Esophagus muscularis mucosa (tissue), 4 donors: ENCODE measurements around the gene STK39. TPM values are rescaled to one million over a fixed set of nuclear protein-coding genes. Genes with fewer than 3 reads are reported as not detected.

ENCODE experiments used
- DNase-seq: peaks from one replicate; pipeline ENCODE4 v3.0.0-alpha.2; 2017; ENCODE audit errors: extremely low spot score
- H3K27ac ChIP-seq, 4 donors: fragments of 200-600 bp; sonication (generic); replicated peaks in 1 of 4; 1 replicate in 3 of 4; 2 replicates in 1 of 4; pipeline ENCODE4 v1.5.1; 2016 to 2019; ENCODE audit warnings: mild to moderate bottlenecking in 1 of 4
- H3K27me3 ChIP-seq, 4 donors: fragments of 200-600 bp; sonication (generic); one replicate each; pipeline versions ENCODE4 v1.5.1 to v1.6.0; 2016 to 2019
- H3K36me3 ChIP-seq, 4 donors: fragments of 200-600 bp; sonication (generic); one replicate each; pipeline ENCODE4 v1.5.1; 2016 to 2019
- H3K4me1 ChIP-seq, 4 donors: fragments of 200-600 bp; sonication (generic); one replicate each; pipeline ENCODE4 v1.5.1; 2016 to 2019
- H3K4me3 ChIP-seq, 4 donors: fragments of 200-600 bp; sonication (generic); 1 replicate in 2 of 4; 2 replicates in 2 of 4; pipeline ENCODE4 v1.5.1; 2016 to 2019; ENCODE audit warnings: mild to moderate bottlenecking in 4 of 4, moderate library complexity in 1 of 4
- H3K9me3 ChIP-seq, 4 donors: fragments of 200-600 bp; sonication (generic); 1 replicate in 3 of 4; 2 replicates in 1 of 4; pipeline ENCODE4 v1.5.1; 2016 to 2019
- CTCF ChIP-seq, 3 experiments: fragments of 200-600 bp in 2 of 3; fragments of 450-650 bp in 1 of 3; sonication (generic) in 2 of 3; IDR thresholded peaks; one replicate each; pipeline ENCODE4 v1.5.1; 2017 to 2019; ENCODE audit warnings: antibody characterized with exemption in 3 of 3, mild to moderate bottlenecking in 2 of 3, moderate library complexity in 1 of 3
- EP300 ChIP-seq: sonication (generic); formaldehyde crosslinking; IDR thresholded peaks from one replicate; pipeline ENCODE4 v1.6.1; 2017; ENCODE audit warnings: antibody characterized with exemption
- POLR2A ChIP-seq: fragments of 450-650 bp; IDR thresholded peaks from one replicate; pipeline ENCODE4 v1.6.1; 2017; ENCODE audit warnings: antibody characterized with exemption, moderate library complexity, mild to moderate bottlenecking, low read depth
- POLR2AphosphoS5 ChIP-seq, 2 donors: sonication (generic); formaldehyde crosslinking; IDR thresholded peaks; one replicate each; pipeline ENCODE4 v1.6.1; 2017; ENCODE audit warnings: antibody characterized with exemption in 2 of 2
- WGBS: methylation state at CpG from one replicate; pipeline ENCODE4 v1.1.5; 2018; 5-methylcytosine and 5-hydroxymethylcytosine counted together
- intact Hi-C: fragments of 100-400 bp; cut with DNase I; formaldehyde crosslinking; loops from one replicate; pipeline ENCODE4 v1.15.1; 2023
- total RNA-seq, 4 donors: library from RNA; depleted of rRNA; stranded (reverse); fragments of >200 nt; gene quantifications; one replicate each; pipeline versions ENCODE4 v1.1.0 to v1.2.1, GENCODE V29; 2016

Gene STK39
- total RNA-seq, 4 donors from 2014 or later = 32.5 to 49.1 (median 41.5) TPM

GRCh38 chr2:168212866-168213265 is 34.5 kb downstream of the STK39 start:
- H3K27ac ChIP-seq = peak overlapping the region in 1 of 4 donors; percentile 61
- H3K9me3 ChIP-seq = no peaks in the 10 kb centered on the region
- DNase-seq = no peak
- no peaks in the 10 kb centered on the region for H3K27me3 ChIP-seq
- no peak for TF ChIP-seq POLR2A
- TF ChIP-seq EP300 = no peak
- TF ChIP-seq CTCF (IDR thresholded peaks at IDR 0.05) = no peak
- no peak for TF ChIP-seq POLR2AphosphoS5 (IDR thresholded peaks at IDR 0.05)
- no peak overlapping the region for H3K4me3 ChIP-seq
- H3K36me3 ChIP-seq = no peaks in the 10 kb centered on the region
- H3K4me1 ChIP-seq = peaks cover 28 to 69% (median 54%) of the 10 kb centered on the region in 4 donors
- intact Hi-C loops = no loop called here
- WGBS = 34% methylated on average over 3 of the region's 3 CpGs

DNA sequence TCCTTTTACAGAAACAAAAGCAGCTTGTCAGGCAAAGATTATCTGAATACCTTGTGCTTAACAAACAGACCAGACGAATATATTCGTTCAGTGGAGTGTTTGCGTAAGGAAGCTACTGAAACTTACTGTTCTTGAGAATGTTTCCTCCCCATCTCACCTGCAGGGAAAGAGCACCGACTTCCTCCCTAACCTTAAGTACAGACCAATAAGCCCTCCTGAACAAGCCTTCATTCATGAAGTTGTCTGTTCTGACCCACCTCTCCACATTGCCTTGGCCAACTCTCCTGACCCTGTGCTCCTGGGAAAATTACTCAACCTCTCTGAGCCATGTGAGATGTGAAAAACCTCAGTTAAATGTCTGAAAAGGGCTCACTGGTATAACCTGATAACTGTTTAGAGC is 35.2 kb downstream of the STK39 start:
- no peaks in the 10 kb centered on the region for H3K9me3 ChIP-seq
- peak overlapping the region; percentile 50 to 63 (median 60) for H3K27ac ChIP-seq
- H3K4me3 ChIP-seq = no peak overlapping the region
- TF ChIP-seq POLR2AphosphoS5 (IDR thresholded peaks at IDR 0.05) (no peak), EP300 (no peak), POLR2A (no peak), CTCF (IDR thresholded peaks at IDR 0.05) (no peak)
- no peaks in the 10 kb centered on the region for H3K27me3 ChIP-seq
- intact Hi-C loops = no loop called here
- peaks cover 28 to 65% (median 49%) of the 10 kb centered on the region in 4 donors for H3K4me1 ChIP-seq
- H3K36me3 ChIP-seq = no peaks in the 10 kb centered on the region
- WGBS = 47% methylated on average over 4 of the region's 4 CpGs
- DNase-seq = no peak

GRCh38 chr2:168211664-168212163 is 35.7 kb downstream of the STK39 start:
- peak overlapping the region; percentile 50 to 63 (median 60) for H3K27ac ChIP-seq
- H3K4me3 ChIP-seq = peak overlapping the region in 1 of 4 donors; percentile 3
- peaks cover 28 to 61% (median 47%) of the 10 kb centered on the region in 4 donors for H3K4me1 ChIP-seq
- no peaks in the 10 kb centered on the region for H3K9me3 ChIP-seq
- H3K36me3 ChIP-seq = no peaks in the 10 kb centered on the region
- TF ChIP-seq EP300 = no peak
- TF ChIP-seq POLR2A = no peak
- no peak for TF ChIP-seq POLR2AphosphoS5 (IDR thresholded peaks at IDR 0.05)
- no peak for TF ChIP-seq CTCF (IDR thresholded peaks at IDR 0.05)
- 42% methylated on average over 5 of the region's 5 CpGs for WGBS
- DNase-seq = no peak
- intact Hi-C loops = no loop called here
- no peaks in the 10 kb centered on the region for H3K27me3 ChIP-seq

GRCh38 chr2:168210895-168211570 is 36.4 kb downstream of the STK39 start:
- 28% methylated on average over 3 of the region's 3 CpGs for WGBS
- H3K4me1 ChIP-seq = peaks cover 28 to 54% (median 44%) of the 10 kb centered on the region in 4 donors
- H3K27me3 ChIP-seq = no peaks in the 10 kb centered on the region
- no peaks in the 10 kb centered on the region for H3K36me3 ChIP-seq
- DNase-seq = no peak
- H3K27ac ChIP-seq = peak overlapping the region; percentile 50 to 63 (median 60)
- no peaks in the 10 kb centered on the region for H3K9me3 ChIP-seq
- intact Hi-C loops = no loop called here
- H3K4me3 ChIP-seq = peak overlapping the region; percentile 15 to 45 (median 32)
- TF ChIP-seq POLR2AphosphoS5 (IDR thresholded peaks at IDR 0.05) (peak in 1 of 2 donors; percentile 70), CTCF (IDR thresholded peaks at IDR 0.05) (no peak)
